Endodermal cell (in vitro differentiated cells): Measurements from ENCODE around the gene PCDHB3. TPM values are rescaled to one million over a fixed set of nuclear protein-coding genes. Genes with fewer than 3 reads are reported as not detected.
"Not testable (repeated sequence)": the region's sequence is repeated elsewhere in the genome, so short reads cannot be mapped to it uniquely, and the experiment has no call there.

Experiments
- DNase-seq: peaks from one replicate; pipeline ENCODE4 v3.0.0-alpha.2; 2017
- H3K27ac ChIP-seq: 2 replicates; pipeline ENCODE4 v1.5.1; 2013; ENCODE audit warnings: mild to moderate bottlenecking, low read depth, low read length, moderate library complexity
- H3K27me3 ChIP-seq: 2 replicates; pipeline ENCODE4 v1.6.1; 2013; ENCODE audit warnings: mild to moderate bottlenecking, low read length, moderate library complexity; ENCODE audit not compliant: insufficient read depth, control insufficient read depth, poor library complexity, severe bottlenecking
- H3K36me3 ChIP-seq: 2 replicates; pipeline ENCODE4 v1.7.0; 2013; ENCODE audit warnings: mild to moderate bottlenecking, low read length, moderate library complexity; ENCODE audit not compliant: control insufficient read depth, insufficient read depth
- H3K4me1 ChIP-seq: one replicate; pipeline ENCODE4 v1.7.0; 2013; ENCODE audit warnings: low read length; ENCODE audit not compliant: control insufficient read depth, insufficient read depth
- H3K4me3 ChIP-seq: 2 replicates; pipeline ENCODE4 v1.5.1; 2013; ENCODE audit warnings: mild to moderate bottlenecking, low read length, moderate library complexity
- H3K9ac ChIP-seq: 2 replicates; pipeline ENCODE4 v1.6.1; 2013; ENCODE audit warnings: mild to moderate bottlenecking, low read length, moderate library complexity; ENCODE audit not compliant: poor library complexity, severe bottlenecking; ENCODE audit errors: extremely low read depth
- H3K9me3 ChIP-seq: 2 replicates; pipeline ENCODE4 v1.6.1; 2013; ENCODE audit warnings: mild to moderate bottlenecking, low read length, moderate library complexity; ENCODE audit not compliant: control insufficient read depth
- H3K27ac Mint-ChIP-seq: 2 replicates; pipeline ENCODE4 v1.8.0; 2020; ENCODE audit warnings: mixed read lengths
- H3K27me3 Mint-ChIP-seq: 2 replicates; pipeline ENCODE4 v1.8.0; 2021; ENCODE audit warnings: mild to moderate bottlenecking, mixed read lengths; ENCODE audit not compliant: insufficient read depth
- H3K36me3 Mint-ChIP-seq: 2 replicates; pipeline ENCODE4 v1.8.0; 2020; ENCODE audit warnings: low read depth, mixed read lengths
- H3K4me1 Mint-ChIP-seq: 2 replicates; pipeline ENCODE4 v1.8.0; 2020; ENCODE audit warnings: mixed read lengths
- H3K4me3 Mint-ChIP-seq: 2 replicates; pipeline ENCODE4 v1.8.0; 2020; ENCODE audit warnings: mild to moderate bottlenecking, moderate library complexity, mixed read lengths
- H3K9me3 Mint-ChIP-seq: 2 replicates; pipeline ENCODE4 v1.8.0; 2020; ENCODE audit warnings: mild to moderate bottlenecking, mixed read lengths
- CTCF ChIP-seq: fragments of 200-600 bp; sonication (generic); conservative IDR thresholded peaks from 2 replicates; pipeline ENCODE4 v1.5.0; 2021; ENCODE audit warnings: antibody characterized with exemption, mild to moderate bottlenecking
- WGBS, 2 experiments: methylation state at CpG; one replicate each; pipeline versions ENCODE4 v1.1.5 to v1.1.7; 2013; ENCODE audit warnings: missing lambda C conversion rate in 2 of 2, mixed read lengths in 1 of 2; ENCODE audit not compliant: insufficient coverage in 1 of 2, insufficient read length in 1 of 2; 5-methylcytosine and 5-hydroxymethylcytosine counted together
- total RNA-seq, 2 donors: library from RNA; stranded (reverse); fragmentation: NEBNext Ultra II Directional in 1 of 2; extraction: Animal tissue kit (Norgen Biotek cat#: 25700) in 1 of 2; gene quantifications; 2 replicates in 1 of 2; 3 replicates in 1 of 2; pipeline ENCODE4 v1.2.1, GENCODE V29; 2021

PCDHB3 gene
- total RNA-seq, 2 donors from 2014 or later, result 4.3 to 17.7 TPM

- no peak for TF ChIP-seq CTCF
- peaks cover 9% of the 10 kb centered on the region for H3K4me1 Mint-ChIP-seq
- H3K27ac ChIP-seq, result no peak overlapping the region
- peaks cover 14% of the 10 kb centered on the region for H3K36me3 Mint-ChIP-seq
- H3K36me3 ChIP-seq, result no peaks in the 10 kb centered on the region
- H3K9me3 ChIP-seq, result peaks cover 8% of the 10 kb centered on the region
- H3K4me3 Mint-ChIP-seq, result no peak overlapping the region
- H3K9me3 Mint-ChIP-seq, result peaks cover 17% of the 10 kb centered on the region
- H3K27ac Mint-ChIP-seq, result no peak overlapping the region
- WGBS, 2 experiments, result 88 to 90% methylated on average over 1 of the region's 1 CpG
- H3K4me3 ChIP-seq, result peak overlapping the region; percentile 59
- no peaks in the 10 kb centered on the region for H3K27me3 ChIP-seq
- peaks cover 4% of the 10 kb centered on the region for H3K4me1 ChIP-seq
- H3K9ac ChIP-seq, result no peak overlapping the region
- peaks cover 2% of the 10 kb centered on the region for H3K27me3 Mint-ChIP-seq
- DNase-seq, result no peak
Observed at GRCh38 chr5:141127305-141127704, 27.0 kb downstream of the PCDHB3 start.

GRCh38 chr5:141135030-141135717 lies 34.9 kb downstream of the PCDHB3 start, which contains the start of gene PCDHB5:
TSS of gene PCDHB5 (plus strand) at chr5:141135206. CDS start at chr5:141135435, 229 bp downstream.
- Histone ChIP-seq H3K4me3 (peak within 1 kb of the TSS; percentile 12), H3K27me3 (no peaks in the 10 kb centered on the region), H3K9me3 (peaks cover 39% of the 10 kb centered on the region), H3K27ac (no peak within 1 kb of the TSS), H3K9ac (no peak within 1 kb of the TSS), H3K4me1 (no peaks in the 10 kb centered on the region), H3K36me3 (no peaks in the 10 kb centered on the region)
- TF ChIP-seq CTCF, result peak; percentile 91
- Mint-ChIP-seq H3K27me3 (no peaks in the 10 kb centered on the region), H3K4me3 (peak within 1 kb of the TSS; percentile 92), H3K9me3 (peaks cover 64% of the 10 kb centered on the region), H3K27ac (peak within 1 kb of the TSS; percentile 99), H3K36me3 (peaks cover 40% of the 10 kb centered on the region), H3K4me1 (no peaks in the 10 kb centered on the region)
- DNase-seq, result peak; percentile 91
- 85 to 86% methylated on average over 18 to 22 of the region's 22 CpGs for WGBS, 2 experiments

GRCh38 chr5:141135718-141136266 lies 35.5 kb downstream of the PCDHB3 start:
- DNase-seq, result peak; percentile 48
- 94% methylated on average over 17 to 19 of the region's 19 CpGs for WGBS, 2 experiments
- H3K36me3 ChIP-seq, result no peaks in the 10 kb centered on the region
- H3K4me3 Mint-ChIP-seq, result peak overlapping the region; percentile 92
- no peak overlapping the region for H3K27ac ChIP-seq
- no peak overlapping the region for H3K4me3 ChIP-seq
- no peaks in the 10 kb centered on the region for H3K4me1 Mint-ChIP-seq
- H3K9ac ChIP-seq, result no peak overlapping the region
- H3K27me3 Mint-ChIP-seq, result no peaks in the 10 kb centered on the region
- H3K9me3 ChIP-seq, result peaks cover 39% of the 10 kb centered on the region
- peaks cover 61% of the 10 kb centered on the region for H3K9me3 Mint-ChIP-seq
- H3K36me3 Mint-ChIP-seq, result peaks cover 40% of the 10 kb centered on the region
- TF ChIP-seq CTCF, result no peak
- H3K27ac Mint-ChIP-seq, result peak overlapping the region; percentile 99
- no peaks in the 10 kb centered on the region for H3K4me1 ChIP-seq
- H3K27me3 ChIP-seq, result no peaks in the 10 kb centered on the region

GRCh38 chr5:141137346-141137745 lies 37.1 kb downstream of the PCDHB3 start:
- H3K9me3 ChIP-seq, result peaks cover 31% of the 10 kb centered on the region
- H3K9ac ChIP-seq, H3K36me3 ChIP-seq, H3K4me1 Mint-ChIP-seq, H3K4me1 ChIP-seq, H3K27me3 ChIP-seq, H3K27me3 Mint-ChIP-seq, H3K4me3 ChIP-seq, DNase-seq, H3K27ac Mint-ChIP-seq, H3K27ac ChIP-seq: not testable (repeated sequence)
- peaks cover 58% of the 10 kb centered on the region for H3K9me3 Mint-ChIP-seq
- 93 to 97% methylated on average over 12 to 29 of the region's 34 CpGs for WGBS, 2 experiments
- H3K36me3 Mint-ChIP-seq, result peaks cover 40% of the 10 kb centered on the region
- peak overlapping the region; percentile 27 for H3K4me3 Mint-ChIP-seq
